Measurements from ENCODE around the gene AATK.
"Not testable (repeated sequence)": the region's sequence is repeated elsewhere in the genome, so short reads cannot be mapped to it uniquely, and the experiment has no call there.

- not testable (repeated sequence) for TF ChIP-seq CTCF (IDR thresholded peaks at IDR 0.05; ENCODE audit: poor library complexity); EZH2 (IDR thresholded peaks at IDR 0.05; ENCODE audit: borderline replicate concordance); EZH2phosphoT487 (IDR thresholded peaks at IDR 0.05; ENCODE audit: low read depth, severe bottlenecking, unreplicated experiment)
Measured at GRCh38 chr17:81154016-81154415, 12.0 kb downstream of the AATK start.

Measured in hepatocyte (in vitro differentiated cells).